DMS53 treated with DMSO at 0.1 percent for 48 hours (cell line): Measurements from ENCODE around the gene CD55.

Source experiments
- DNase-seq: peaks from one replicate; lab custom pipeline; 2025; ENCODE audit not compliant: unreplicated experiment; lab: John Stamatoyannopoulos, UW

The CD55 gene, protein sequence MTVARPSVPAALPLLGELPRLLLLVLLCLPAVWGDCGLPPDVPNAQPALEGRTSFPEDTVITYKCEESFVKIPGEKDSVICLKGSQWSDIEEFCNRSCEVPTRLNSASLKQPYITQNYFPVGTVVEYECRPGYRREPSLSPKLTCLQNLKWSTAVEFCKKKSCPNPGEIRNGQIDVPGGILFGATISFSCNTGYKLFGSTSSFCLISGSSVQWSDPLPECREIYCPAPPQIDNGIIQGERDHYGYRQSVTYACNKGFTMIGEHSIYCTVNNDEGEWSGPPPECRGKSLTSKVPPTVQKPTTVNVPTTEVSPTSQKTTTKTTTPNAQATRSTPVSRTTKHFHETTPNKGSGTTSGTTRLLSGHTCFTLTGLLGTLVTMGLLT

GRCh38 chr1:207321079-207321789 lies at the start of gene CD55:
Gene CD55 (plus strand): TSS chr1:207321678. CDS start chr1:207321766, 88 bp downstream.
- DNase-seq, result peak; percentile 94

GRCh38 chr1:207274882-207275281 lies 46.6 kb upstream of the CD55 start:
- no peak for DNase-seq

GRCh38 chr1:207276465-207276864 lies 45.0 kb upstream of the CD55 start:
- DNase-seq, result no peak

DNA sequence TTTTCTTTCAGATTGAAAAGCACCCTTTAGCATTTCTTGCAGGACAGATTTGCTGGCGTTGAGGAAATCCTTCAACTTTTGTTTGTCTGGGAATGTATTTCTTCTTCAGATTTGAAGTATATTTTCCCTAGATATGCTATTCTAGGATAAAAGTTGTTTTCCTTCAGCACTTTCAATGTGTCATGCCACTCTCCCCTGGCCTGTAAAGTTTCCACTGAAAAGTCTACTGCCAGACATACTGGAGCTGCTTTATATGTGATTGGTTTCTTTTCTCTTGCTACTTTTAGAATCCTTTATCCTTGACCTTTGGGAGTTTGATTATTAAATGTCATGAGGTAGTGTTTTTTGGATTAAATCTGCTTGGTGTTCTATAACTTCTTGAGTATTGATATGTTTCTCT lies 44.2 kb upstream of the CD55 start:
- no peak for DNase-seq

DNA sequence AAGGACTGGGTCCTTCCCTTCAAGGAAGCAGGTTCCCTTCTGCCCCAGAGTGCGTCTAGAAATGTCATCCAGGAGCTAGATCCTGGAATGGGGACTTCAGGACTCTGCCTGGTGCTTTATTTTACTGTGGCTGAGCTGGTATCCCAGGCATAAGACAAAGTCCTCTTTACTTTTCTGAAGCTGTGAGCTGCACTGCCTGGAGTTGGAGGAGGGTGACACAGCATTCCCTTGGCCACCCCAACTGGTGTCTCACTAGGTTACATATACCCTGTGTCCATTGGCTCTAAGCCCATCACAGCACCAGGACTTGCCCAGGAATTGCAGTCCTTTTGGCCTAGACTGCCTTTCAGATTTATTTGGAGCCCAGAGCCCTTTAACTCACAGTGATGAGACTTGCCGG lies 41.8 kb upstream of the CD55 start:
- no peak for DNase-seq

DNA sequence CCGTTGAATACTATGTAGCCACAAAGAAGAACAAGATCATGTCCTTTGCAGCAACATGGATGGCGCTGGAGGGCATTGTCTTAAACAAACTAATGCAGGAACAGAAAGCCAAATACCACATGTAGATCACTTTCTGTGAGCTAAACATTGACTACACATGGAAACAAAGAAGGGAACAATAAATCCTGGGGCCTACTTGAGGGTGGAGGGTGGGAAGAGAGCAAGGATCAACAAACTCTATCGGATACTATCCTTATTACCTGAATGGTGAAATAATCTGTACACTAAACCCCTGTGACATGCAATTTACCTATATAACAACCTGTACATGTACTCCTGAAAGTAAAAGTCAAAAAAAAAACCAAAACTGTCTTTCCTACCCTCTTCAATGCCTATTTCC lies 40.8 kb upstream of the CD55 start:
- DNase-seq, result no peak

DNA sequence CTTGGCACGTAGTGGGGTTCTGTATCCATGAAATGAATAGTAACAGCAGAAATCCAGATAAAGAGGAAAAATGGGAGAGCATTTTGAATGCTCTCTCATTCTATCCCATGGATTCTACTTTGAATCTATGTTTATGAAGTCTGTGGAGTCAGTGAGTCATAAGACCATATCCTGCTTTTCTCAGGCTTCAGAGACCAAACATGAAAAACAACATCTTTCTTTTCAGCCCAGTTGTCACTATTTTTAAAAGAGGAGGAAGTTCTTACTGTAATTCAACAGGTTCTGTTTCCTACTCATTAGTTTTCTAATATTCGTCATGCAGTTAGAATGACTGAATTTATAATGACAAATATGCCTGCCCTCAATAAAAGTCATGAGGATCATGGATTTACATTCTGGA lies 39.4 kb upstream of the CD55 start:
- peak; percentile 54 for DNase-seq

DNA sequence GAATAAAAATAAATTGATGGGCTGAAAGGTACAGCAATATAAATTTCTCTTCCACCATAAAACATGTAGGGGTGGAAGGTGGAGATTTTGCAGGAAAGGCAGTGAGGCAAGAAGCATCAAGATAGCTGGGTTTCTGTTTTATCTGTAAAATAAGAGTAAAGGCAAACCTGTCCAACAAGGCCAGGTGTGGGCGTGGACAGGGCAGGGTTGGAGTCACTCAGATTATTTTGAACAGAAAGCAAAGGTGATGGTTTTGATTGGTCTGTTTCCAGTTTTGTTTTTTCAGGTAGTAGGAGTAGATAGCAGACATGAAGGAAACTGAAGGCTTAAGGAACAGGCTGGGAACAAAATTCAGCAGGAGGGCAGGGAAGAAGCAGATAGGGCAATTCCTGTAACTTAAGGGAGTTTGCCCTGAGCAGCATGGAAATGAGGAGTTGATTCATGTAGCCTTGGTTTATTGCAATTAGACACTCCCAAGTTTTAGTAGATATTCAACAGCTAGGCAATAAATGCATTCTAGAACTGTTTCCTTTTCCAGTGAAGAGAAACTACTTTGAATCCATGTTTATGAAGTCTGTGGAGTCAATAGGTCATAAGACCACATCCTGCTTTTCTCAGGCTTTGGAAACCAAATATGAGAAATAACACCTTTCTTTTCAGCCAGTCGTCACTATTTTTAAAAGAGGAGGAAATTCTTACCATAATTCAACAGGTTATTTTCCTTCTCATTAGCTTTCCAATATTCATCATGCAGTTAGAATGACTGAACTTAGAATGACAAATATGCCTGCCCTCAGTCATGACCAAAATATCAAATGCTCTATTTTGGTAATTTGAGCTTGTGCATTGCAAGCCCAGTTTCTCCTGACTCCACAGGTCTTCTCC lies 38.7 kb upstream of the CD55 start:
- DNase-seq, result no peak

GRCh38 chr1:207283421-207283820 lies 38.1 kb upstream of the CD55 start:
- no peak for DNase-seq

DNA sequence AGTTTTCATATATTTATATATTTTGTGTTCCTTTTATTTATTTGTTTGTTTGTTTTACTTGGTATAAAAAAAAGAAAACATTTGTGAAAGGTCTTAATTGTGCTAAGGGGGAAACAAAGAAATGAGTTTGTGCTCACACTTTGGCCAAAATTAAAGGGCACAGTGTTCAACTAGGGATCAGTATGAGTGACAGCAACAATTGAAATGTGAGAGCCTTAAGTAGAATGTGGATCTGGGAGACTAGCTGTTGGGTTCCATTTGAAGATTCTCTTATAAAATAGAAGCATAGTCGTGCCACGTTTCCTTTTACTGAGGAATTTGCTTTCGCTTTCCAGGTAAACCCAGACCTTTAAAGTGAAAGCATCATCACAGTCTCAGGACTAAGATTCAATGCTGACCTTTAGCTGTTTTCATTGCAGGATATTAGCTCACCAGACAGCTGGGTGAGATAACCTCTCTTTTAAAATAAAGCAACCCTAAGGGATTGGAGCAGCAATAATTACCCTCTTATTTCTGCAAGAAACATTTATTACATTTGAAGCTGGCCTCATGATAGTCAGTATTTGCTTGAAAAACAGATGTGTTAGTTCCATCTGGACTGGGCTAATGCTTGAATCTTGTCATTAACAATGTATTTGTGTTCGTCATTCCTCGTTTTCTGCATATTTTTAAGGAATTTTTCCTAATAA lies 37.1 kb upstream of the CD55 start:
- DNase-seq, result no peak

GRCh38 chr1:207286786-207287468 lies 34.6 kb upstream of the CD55 start:
- no peak for DNase-seq

DNA sequence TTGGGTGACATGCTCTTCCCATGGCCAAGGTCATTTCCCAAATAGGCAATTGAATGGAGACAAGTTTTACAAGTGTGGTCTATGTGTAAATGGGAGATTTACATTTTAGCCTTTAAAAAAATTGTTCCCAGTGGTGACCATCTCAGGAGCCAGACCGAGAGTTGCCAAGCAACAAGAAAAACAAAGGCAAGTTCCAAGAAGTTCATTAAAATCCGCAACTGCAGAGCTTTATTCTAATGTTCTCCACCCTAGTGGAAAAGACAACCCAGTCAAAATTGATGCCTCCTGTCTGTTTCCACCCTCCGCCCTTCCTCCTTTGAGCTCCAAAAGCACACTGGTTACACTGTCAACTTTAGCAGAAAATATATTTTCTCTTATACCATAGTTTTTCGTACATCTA lies 33.2 kb upstream of the CD55 start:
- DNase-seq, result no peak

- DNase-seq, result no peak
These were observed 31.7 kb upstream of the CD55 start for GRCh38 chr1:207289756-207290155.

- no peak for DNase-seq
These were observed 29.8 kb upstream of the CD55 start for GRCh38 chr1:207291723-207292122.

GRCh38 chr1:207298186-207298585 lies 23.3 kb upstream of the CD55 start:
- DNase-seq, result peak; percentile 23

GRCh38 chr1:207298636-207299398 lies 22.7 kb upstream of the CD55 start:
- DNase-seq, result peak; percentile 96

DNA sequence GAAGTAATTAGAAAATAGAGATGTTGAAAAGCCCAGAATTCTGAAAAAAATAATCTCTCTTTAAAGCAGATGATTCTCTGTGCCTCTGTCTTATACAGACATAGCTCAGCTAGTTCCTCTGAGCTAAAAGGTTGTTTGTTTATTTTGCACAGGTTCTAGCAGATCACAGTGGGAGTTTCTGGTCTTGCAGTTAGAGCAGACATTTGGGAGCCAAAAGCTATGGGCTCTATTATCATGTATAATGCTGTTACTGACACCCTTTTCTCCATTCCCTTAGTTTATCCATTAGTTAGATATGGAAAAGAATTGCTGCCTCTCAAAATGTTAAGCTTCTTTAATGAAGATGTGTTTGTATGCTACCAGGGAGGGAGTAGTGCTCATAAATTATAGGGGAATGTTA lies 20.5 kb upstream of the CD55 start:
- DNase-seq, result no peak

- DNase-seq, result no peak
These were observed 18.7 kb upstream of the CD55 start for GRCh38 chr1:207302618-207303393.
